H1 (cell line): ENCODE data around the gene IL6R. TPM values are rescaled to one million over a fixed set of nuclear protein-coding genes. Genes with fewer than 3 reads are reported as not detected.

ENCODE experiments used
- CTBP2 ChIP-seq: IDR thresholded peaks from 2 replicates; pipeline ENCODE4 v1.7.0; 2011; ENCODE audit warnings: borderline replicate concordance, mild to moderate bottlenecking, moderate library complexity, mixed read lengths, low read length; ENCODE audit not compliant: insufficient read depth, insufficient read length
- EZH2 ChIP-seq: fragments of 200-600 bp; sonication (generic); IDR thresholded peaks from 2 replicates; pipeline ENCODE4 v1.7.1; 2012; ENCODE audit warnings: low read depth, mild to moderate bottlenecking, moderate library complexity, low read length, inconsistent platforms; ENCODE audit not compliant: severe bottlenecking
- GABPA ChIP-seq: IDR thresholded peaks from 2 replicates; pipeline ENCODE4 v1.6.1; 2011; ENCODE audit warnings: mild to moderate bottlenecking, low read length, moderate library complexity, borderline replicate concordance; ENCODE audit not compliant: insufficient read depth
- HDAC6 ChIP-seq: IDR thresholded peaks from one replicate; pipeline ENCODE4 v1.7.1; 2012; ENCODE audit warnings: low read depth, mild to moderate bottlenecking, inconsistent platforms, low read length, moderate library complexity
- MAFK ChIP-seq: IDR thresholded peaks from 2 replicates; pipeline ENCODE4 v1.6.1; 2012; ENCODE audit warnings: low read depth, mild to moderate bottlenecking, improper control_type of control experiment, low read length
- NANOG ChIP-seq: IDR thresholded peaks from 2 replicates; pipeline ENCODE4 v1.6.1; 2011; ENCODE audit warnings: low read length, low read depth, mild to moderate bottlenecking, inconsistent platforms; ENCODE audit not compliant: insufficient read depth, poor library complexity, severe bottlenecking
- SP1 ChIP-seq: IDR thresholded peaks from 2 replicates; pipeline ENCODE4 v1.6.1; 2011; ENCODE audit warnings: low read depth, low read length
- polyA plus RNA-seq, 7 experiments: library from polyadenylated mRNA; depleted of rRNA in 3 of 7; stranded (reverse) in 5 of 7; unstranded in 2 of 7; fragments of >200 nt in 5 of 7; fragments of 200-250 nt in 2 of 7; gene quantifications; 1 replicate in 5 of 7; 2 replicates in 1 of 7; 4 replicates in 1 of 7; pipeline versions ENCODE4 v1.2.1 to v1.2.3, GENCODE V29; 2011 to 2013; ENCODE audit warnings: missing spikeins in 2 of 7, mixed read lengths in 2 of 7
- total RNA-seq: library from RNA; stranded (reverse); fragmentation: NEBNext Ultra II Directional; extraction: Animal tissue kit (Norgen Biotek cat#: 25700); gene quantifications from 2 replicates; pipeline ENCODE4 v1.2.1, GENCODE V29; 2021
- TF ChIP-seq, protein P1 (sequence below): fragments of 300-600 bp; sonication (generic); IDR thresholded peaks from 2 replicates; pipeline ENCODE4 v1.7.1; 2012; ENCODE audit warnings: low read length, moderate library complexity, mild to moderate bottlenecking, inconsistent platforms; ENCODE audit not compliant: insufficient replicate concordance
- TF ChIP-seq, protein P2 (sequence below): IDR thresholded peaks from 2 replicates; pipeline ENCODE4 v1.6.1; 2012; ENCODE audit warnings: inconsistent platforms

IL6R gene
- total and polyA plus RNA-seq, 2 of the 8 experiments (the other 6 are each of a cell fraction or from before 2014, with no cell fraction given), result 2.3 to 3.0 TPM

DNA sequence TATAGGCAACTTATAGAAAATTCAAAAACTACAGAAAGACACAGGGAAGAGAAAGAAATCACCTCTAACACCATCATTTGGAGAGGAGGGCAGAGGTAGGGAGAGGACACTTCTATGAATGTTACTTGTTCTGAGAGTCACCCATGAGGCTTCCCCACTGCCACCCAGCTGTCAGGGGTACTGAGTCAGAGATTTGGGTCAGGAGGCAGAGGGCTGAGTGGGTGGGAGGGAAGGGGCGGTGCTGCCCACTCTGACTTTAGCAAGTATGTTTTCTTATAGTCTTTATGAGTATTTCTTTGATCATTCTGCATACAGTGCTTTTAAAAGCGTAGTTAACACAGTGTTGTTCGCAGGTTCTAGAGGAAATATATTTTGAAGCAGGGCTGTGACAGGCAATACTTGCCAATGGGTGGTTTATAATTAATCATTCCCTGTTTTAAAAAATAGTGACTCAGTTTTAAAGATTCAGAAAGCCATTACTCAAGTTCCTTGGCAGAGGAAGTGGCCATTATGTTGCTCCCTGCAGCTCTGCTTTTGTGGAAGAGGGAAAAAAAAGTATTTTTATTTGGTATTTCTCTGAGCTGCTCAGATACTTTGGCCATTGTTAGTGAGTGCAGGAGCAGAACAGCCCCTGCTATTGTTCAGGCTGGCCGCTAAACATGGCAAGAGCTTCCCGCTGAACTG is 18.3 kb downstream of the IL6R start (continued):
- TF ChIP-seq, protein P1, sequence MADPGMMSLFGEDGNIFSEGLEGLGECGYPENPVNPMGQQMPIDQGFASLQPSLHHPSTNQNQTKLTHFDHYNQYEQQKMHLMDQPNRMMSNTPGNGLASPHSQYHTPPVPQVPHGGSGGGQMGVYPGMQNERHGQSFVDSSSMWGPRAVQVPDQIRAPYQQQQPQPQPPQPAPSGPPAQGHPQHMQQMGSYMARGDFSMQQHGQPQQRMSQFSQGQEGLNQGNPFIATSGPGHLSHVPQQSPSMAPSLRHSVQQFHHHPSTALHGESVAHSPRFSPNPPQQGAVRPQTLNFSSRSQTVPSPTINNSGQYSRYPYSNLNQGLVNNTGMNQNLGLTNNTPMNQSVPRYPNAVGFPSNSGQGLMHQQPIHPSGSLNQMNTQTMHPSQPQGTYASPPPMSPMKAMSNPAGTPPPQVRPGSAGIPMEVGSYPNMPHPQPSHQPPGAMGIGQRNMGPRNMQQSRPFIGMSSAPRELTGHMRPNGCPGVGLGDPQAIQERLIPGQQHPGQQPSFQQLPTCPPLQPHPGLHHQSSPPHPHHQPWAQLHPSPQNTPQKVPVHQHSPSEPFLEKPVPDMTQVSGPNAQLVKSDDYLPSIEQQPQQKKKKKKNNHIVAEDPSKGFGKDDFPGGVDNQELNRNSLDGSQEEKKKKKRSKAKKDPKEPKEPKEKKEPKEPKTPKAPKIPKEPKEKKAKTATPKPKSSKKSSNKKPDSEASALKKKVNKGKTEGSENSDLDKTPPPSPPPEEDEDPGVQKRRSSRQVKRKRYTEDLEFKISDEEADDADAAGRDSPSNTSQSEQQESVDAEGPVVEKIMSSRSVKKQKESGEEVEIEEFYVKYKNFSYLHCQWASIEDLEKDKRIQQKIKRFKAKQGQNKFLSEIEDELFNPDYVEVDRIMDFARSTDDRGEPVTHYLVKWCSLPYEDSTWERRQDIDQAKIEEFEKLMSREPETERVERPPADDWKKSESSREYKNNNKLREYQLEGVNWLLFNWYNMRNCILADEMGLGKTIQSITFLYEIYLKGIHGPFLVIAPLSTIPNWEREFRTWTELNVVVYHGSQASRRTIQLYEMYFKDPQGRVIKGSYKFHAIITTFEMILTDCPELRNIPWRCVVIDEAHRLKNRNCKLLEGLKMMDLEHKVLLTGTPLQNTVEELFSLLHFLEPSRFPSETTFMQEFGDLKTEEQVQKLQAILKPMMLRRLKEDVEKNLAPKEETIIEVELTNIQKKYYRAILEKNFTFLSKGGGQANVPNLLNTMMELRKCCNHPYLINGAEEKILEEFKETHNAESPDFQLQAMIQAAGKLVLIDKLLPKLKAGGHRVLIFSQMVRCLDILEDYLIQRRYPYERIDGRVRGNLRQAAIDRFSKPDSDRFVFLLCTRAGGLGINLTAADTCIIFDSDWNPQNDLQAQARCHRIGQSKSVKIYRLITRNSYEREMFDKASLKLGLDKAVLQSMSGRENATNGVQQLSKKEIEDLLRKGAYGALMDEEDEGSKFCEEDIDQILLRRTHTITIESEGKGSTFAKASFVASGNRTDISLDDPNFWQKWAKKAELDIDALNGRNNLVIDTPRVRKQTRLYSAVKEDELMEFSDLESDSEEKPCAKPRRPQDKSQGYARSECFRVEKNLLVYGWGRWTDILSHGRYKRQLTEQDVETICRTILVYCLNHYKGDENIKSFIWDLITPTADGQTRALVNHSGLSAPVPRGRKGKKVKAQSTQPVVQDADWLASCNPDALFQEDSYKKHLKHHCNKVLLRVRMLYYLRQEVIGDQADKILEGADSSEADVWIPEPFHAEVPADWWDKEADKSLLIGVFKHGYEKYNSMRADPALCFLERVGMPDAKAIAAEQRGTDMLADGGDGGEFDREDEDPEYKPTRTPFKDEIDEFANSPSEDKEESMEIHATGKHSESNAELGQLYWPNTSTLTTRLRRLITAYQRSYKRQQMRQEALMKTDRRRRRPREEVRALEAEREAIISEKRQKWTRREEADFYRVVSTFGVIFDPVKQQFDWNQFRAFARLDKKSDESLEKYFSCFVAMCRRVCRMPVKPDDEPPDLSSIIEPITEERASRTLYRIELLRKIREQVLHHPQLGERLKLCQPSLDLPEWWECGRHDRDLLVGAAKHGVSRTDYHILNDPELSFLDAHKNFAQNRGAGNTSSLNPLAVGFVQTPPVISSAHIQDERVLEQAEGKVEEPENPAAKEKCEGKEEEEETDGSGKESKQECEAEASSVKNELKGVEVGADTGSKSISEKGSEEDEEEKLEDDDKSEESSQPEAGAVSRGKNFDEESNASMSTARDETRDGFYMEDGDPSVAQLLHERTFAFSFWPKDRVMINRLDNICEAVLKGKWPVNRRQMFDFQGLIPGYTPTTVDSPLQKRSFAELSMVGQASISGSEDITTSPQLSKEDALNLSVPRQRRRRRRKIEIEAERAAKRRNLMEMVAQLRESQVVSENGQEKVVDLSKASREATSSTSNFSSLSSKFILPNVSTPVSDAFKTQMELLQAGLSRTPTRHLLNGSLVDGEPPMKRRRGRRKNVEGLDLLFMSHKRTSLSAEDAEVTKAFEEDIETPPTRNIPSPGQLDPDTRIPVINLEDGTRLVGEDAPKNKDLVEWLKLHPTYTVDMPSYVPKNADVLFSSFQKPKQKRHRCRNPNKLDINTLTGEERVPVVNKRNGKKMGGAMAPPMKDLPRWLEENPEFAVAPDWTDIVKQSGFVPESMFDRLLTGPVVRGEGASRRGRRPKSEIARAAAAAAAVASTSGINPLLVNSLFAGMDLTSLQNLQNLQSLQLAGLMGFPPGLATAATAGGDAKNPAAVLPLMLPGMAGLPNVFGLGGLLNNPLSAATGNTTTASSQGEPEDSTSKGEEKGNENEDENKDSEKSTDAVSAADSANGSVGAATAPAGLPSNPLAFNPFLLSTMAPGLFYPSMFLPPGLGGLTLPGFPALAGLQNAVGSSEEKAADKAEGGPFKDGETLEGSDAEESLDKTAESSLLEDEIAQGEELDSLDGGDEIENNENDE, result no peak
- TF ChIP-seq SP1 (no peak), CTBP2 (no peak), HDAC6 (no peak), MAFK (no peak), EZH2 (no peak), NANOG (no peak), GABPA (no peak)
- TF ChIP-seq, protein P2, sequence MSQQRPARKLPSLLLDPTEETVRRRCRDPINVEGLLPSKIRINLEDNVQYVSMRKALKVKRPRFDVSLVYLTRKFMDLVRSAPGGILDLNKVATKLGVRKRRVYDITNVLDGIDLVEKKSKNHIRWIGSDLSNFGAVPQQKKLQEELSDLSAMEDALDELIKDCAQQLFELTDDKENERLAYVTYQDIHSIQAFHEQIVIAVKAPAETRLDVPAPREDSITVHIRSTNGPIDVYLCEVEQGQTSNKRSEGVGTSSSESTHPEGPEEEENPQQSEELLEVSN, result no peak
